Glutamatergic neuron (in vitro differentiated cells): ENCODE data around the gene SF3A2. TPM values are rescaled to one million over a fixed set of nuclear protein-coding genes. Genes with fewer than 3 reads are reported as not detected.

Source experiments
- DNase-seq: peaks from one replicate; pipeline ENCODE4 v3.0.0; 2022
- H3K27ac Mint-ChIP-seq: one replicate; pipeline ENCODE4 v1.8.0; 2020; ENCODE audit warnings: mild to moderate bottlenecking, mixed read lengths, inconsistent platforms; ENCODE audit not compliant: unreplicated experiment
- H3K27me3 Mint-ChIP-seq: one replicate; pipeline ENCODE4 v1.8.0; 2020; ENCODE audit warnings: mild to moderate bottlenecking, moderate library complexity, mixed read lengths, inconsistent platforms; ENCODE audit not compliant: unreplicated experiment
- H3K36me3 Mint-ChIP-seq: one replicate; pipeline ENCODE4 v1.8.0; 2020; ENCODE audit warnings: mild to moderate bottlenecking, mixed read lengths, inconsistent platforms; ENCODE audit not compliant: unreplicated experiment
- H3K4me1 Mint-ChIP-seq: one replicate; pipeline ENCODE4 v1.8.0; 2020; ENCODE audit warnings: mild to moderate bottlenecking, low read depth, mixed read lengths, inconsistent platforms; ENCODE audit not compliant: unreplicated experiment
- H3K4me3 Mint-ChIP-seq: one replicate; pipeline ENCODE4 v1.8.0; 2020; ENCODE audit warnings: mild to moderate bottlenecking, mixed read lengths, inconsistent platforms; ENCODE audit not compliant: unreplicated experiment
- H3K9me3 Mint-ChIP-seq: one replicate; pipeline ENCODE4 v1.8.0; 2020; ENCODE audit warnings: mild to moderate bottlenecking, moderate library complexity, mixed read lengths, inconsistent platforms; ENCODE audit not compliant: unreplicated experiment
- CTCF ChIP-seq: fragments of 200-600 bp; sonication (generic); IDR thresholded peaks from one replicate; pipeline ENCODE4 v1.5.0; 2021; ENCODE audit not compliant: partially characterized antibody, unreplicated experiment
- total RNA-seq: library from RNA; stranded (reverse); fragmentation: NEBNext Ultra II Directional; extraction: Animal tissue kit (Norgen Biotek cat#: 25700); gene quantifications from one replicate; pipeline ENCODE4 v1.2.1, GENCODE V29; 2021; ENCODE audit not compliant: unreplicated experiment

The SF3A2 gene
- total RNA-seq, 1 donor from 2014 or later, result 101 TPM

- H3K36me3 Mint-ChIP-seq, result no peaks in the 10 kb centered on the region
- peaks cover 10% of the 10 kb centered on the region for H3K9me3 Mint-ChIP-seq
- H3K4me3 Mint-ChIP-seq, result no peak overlapping the region
- H3K27ac Mint-ChIP-seq, result no peak overlapping the region
- DNase-seq, result no peak
- peaks cover 25% of the 10 kb centered on the region for H3K27me3 Mint-ChIP-seq
- peaks cover 7% of the 10 kb centered on the region for H3K4me1 Mint-ChIP-seq
- no peak for TF ChIP-seq CTCF
Measured at GRCh38 chr19:2287585-2288337, 51.1 kb downstream of the SF3A2 start.

- Mint-ChIP-seq H3K36me3 (no peaks in the 10 kb centered on the region), H3K4me3 (peak overlapping the region; percentile 53), H3K4me1 (peaks cover 7% of the 10 kb centered on the region), H3K9me3 (peaks cover 10% of the 10 kb centered on the region), H3K27me3 (peaks cover 23% of the 10 kb centered on the region), H3K27ac (no peak overlapping the region)
- no peak for TF ChIP-seq CTCF
- no peak for DNase-seq
Measured at GRCh38 chr19:2288338-2288817, 51.8 kb downstream of the SF3A2 start.

GRCh38 chr19:2288818-2289713 is 52.4 kb downstream of the SF3A2 start:
- no peak for TF ChIP-seq CTCF
- Mint-ChIP-seq H3K36me3 (no peaks in the 10 kb centered on the region), H3K4me3 (peak overlapping the region; percentile 75), H3K27ac (no peak overlapping the region), H3K4me1 (peaks cover 8% of the 10 kb centered on the region), H3K27me3 (peaks cover 23% of the 10 kb centered on the region), H3K9me3 (peaks cover 10% of the 10 kb centered on the region)
- DNase-seq, result no peak

GRCh38 chr19:2289714-2290435 is 53.3 kb downstream of the SF3A2 start:
- H3K9me3 Mint-ChIP-seq, result peaks cover 10% of the 10 kb centered on the region
- DNase-seq, result no peak
- H3K4me3 Mint-ChIP-seq, result peak overlapping the region; percentile 75
- TF ChIP-seq CTCF, result no peak
- H3K4me1 Mint-ChIP-seq, result peaks cover 10% of the 10 kb centered on the region
- H3K27ac Mint-ChIP-seq, result no peak overlapping the region
- H3K27me3 Mint-ChIP-seq, result peaks cover 21% of the 10 kb centered on the region
- no peaks in the 10 kb centered on the region for H3K36me3 Mint-ChIP-seq
